H9 (cell line): Measurements from ENCODE around the gene E2F1. TPM values are rescaled to one million over a fixed set of nuclear protein-coding genes. Genes with fewer than 3 reads are reported as not detected.

Experiments
- DNase-seq: peaks from one replicate; pipeline ENCODE4 v3.0.0-alpha.2; 2017
- H2AFZ ChIP-seq: one replicate; pipeline ENCODE4 v1.6.1; 2013; ENCODE audit warnings: mild to moderate bottlenecking, low read length, control low read depth, moderate library complexity
- H2AK5ac ChIP-seq: 2 replicates; pipeline ENCODE4 v1.6.1; 2013; ENCODE audit warnings: low read length, control low read depth, mixed read lengths; ENCODE audit not compliant: insufficient read length
- H2BK120ac ChIP-seq: one replicate; pipeline ENCODE4 v1.6.1; 2013; ENCODE audit warnings: low read depth, mild to moderate bottlenecking, low read length, control low read depth, inconsistent platforms; ENCODE audit not compliant: poor library complexity, severe bottlenecking
- H2BK12ac ChIP-seq: 2 replicates; pipeline ENCODE4 v1.6.1; 2013; ENCODE audit warnings: low read length, control low read depth, mixed read lengths, low read depth; ENCODE audit not compliant: insufficient read length
- H2BK15ac ChIP-seq: 2 replicates; pipeline ENCODE4 v1.6.1; 2013; ENCODE audit warnings: low read depth, low read length, control low read depth
- H2BK20ac ChIP-seq: one replicate; pipeline ENCODE4 v1.6.1; 2013; ENCODE audit warnings: low read depth, mild to moderate bottlenecking, low read length, control low read depth, inconsistent platforms; ENCODE audit not compliant: poor library complexity, severe bottlenecking
- H2BK5ac ChIP-seq: 2 replicates; pipeline ENCODE4 v1.6.1; 2013; ENCODE audit warnings: low read length, control low read depth, mixed read lengths; ENCODE audit not compliant: insufficient read length
- H3K14ac ChIP-seq: 2 replicates; pipeline ENCODE4 v1.6.1; 2013; ENCODE audit warnings: low read length, control low read depth; ENCODE audit not compliant: insufficient read depth
- H3K18ac ChIP-seq: 2 replicates; pipeline ENCODE4 v1.6.1; 2013; ENCODE audit warnings: low read depth, mild to moderate bottlenecking, mixed read lengths, low read length, control low read depth; ENCODE audit not compliant: insufficient read length
- H3K23ac ChIP-seq: 2 replicates; pipeline ENCODE4 v1.6.1; 2013; ENCODE audit warnings: low read length, control low read depth, mixed read lengths, low read depth; ENCODE audit not compliant: insufficient read length
- H3K23me2 ChIP-seq: 2 replicates; pipeline ENCODE4 v1.6.1; 2013; ENCODE audit warnings: low read depth, mild to moderate bottlenecking, mixed read lengths, low read length, control low read depth; ENCODE audit not compliant: insufficient read length, poor library complexity, severe bottlenecking
- H3K27ac ChIP-seq: 2 replicates; pipeline ENCODE4 v1.5.1; 2013; ENCODE audit warnings: low read length, control low read depth, mixed read lengths, low read depth; ENCODE audit not compliant: insufficient read length
- H3K27me3 ChIP-seq: 2 replicates; pipeline ENCODE4 v1.6.1; 2013; ENCODE audit warnings: low read length, control low read depth, inconsistent platforms; ENCODE audit not compliant: insufficient read depth
- H3K4ac ChIP-seq: 2 replicates; pipeline ENCODE4 v1.6.1; 2013; ENCODE audit warnings: low read depth, mild to moderate bottlenecking, control low read depth, inconsistent platforms, low read length, moderate library complexity
- H3K4me1 ChIP-seq: 2 replicates; pipeline ENCODE4 v1.6.1; 2013; ENCODE audit warnings: low read length, control low read depth, inconsistent platforms; ENCODE audit not compliant: insufficient read depth
- H3K4me2 ChIP-seq: 2 replicates; pipeline ENCODE4 v1.6.1; 2013; ENCODE audit warnings: low read length, control low read depth, mixed read lengths; ENCODE audit not compliant: insufficient read length, insufficient read depth
- H3K56ac ChIP-seq: 2 replicates; pipeline ENCODE4 v1.6.1; 2013; ENCODE audit warnings: low read depth, mild to moderate bottlenecking, mixed read lengths, low read length, control low read depth; ENCODE audit not compliant: insufficient read length
- H3K79me1 ChIP-seq: 2 replicates; pipeline ENCODE4 v1.6.1; 2013; ENCODE audit warnings: low read depth, mild to moderate bottlenecking, moderate library complexity, low read length, control low read depth, inconsistent platforms; ENCODE audit not compliant: insufficient read depth, poor library complexity, severe bottlenecking
- H3K79me2 ChIP-seq: 2 replicates; pipeline ENCODE4 v1.6.1; 2013; ENCODE audit warnings: low read length, control low read depth, inconsistent platforms; ENCODE audit not compliant: insufficient read depth
- H3K9ac ChIP-seq: 2 replicates; pipeline ENCODE4 v1.6.1; 2013; ENCODE audit warnings: low read length, control low read depth, mixed read lengths; ENCODE audit not compliant: insufficient read length; ENCODE audit errors: extremely low read depth
- H3K9me3 ChIP-seq: one replicate; pipeline ENCODE4 v1.6.1; 2013; ENCODE audit warnings: low read depth, low read length, inconsistent platforms; ENCODE audit not compliant: control insufficient read depth
- H3T11ph ChIP-seq: one replicate; pipeline ENCODE4 v1.6.1; 2013; ENCODE audit warnings: mild to moderate bottlenecking, low read length, control low read depth, inconsistent platforms
- H4K20me1 ChIP-seq: one replicate; pipeline ENCODE4 v1.6.1; 2013; ENCODE audit not compliant: control insufficient read depth, insufficient read length, insufficient read depth
- H4K5ac ChIP-seq: 2 replicates; pipeline ENCODE4 v1.6.1; 2013; ENCODE audit warnings: low read depth, mild to moderate bottlenecking, mixed read lengths, low read length, control low read depth; ENCODE audit not compliant: insufficient read length
- H4K8ac ChIP-seq: replicated peaks from 2 replicates; pipeline ENCODE4 v1.6.1; 2013; ENCODE audit warnings: low read length, control low read depth, mixed read lengths, low read depth; ENCODE audit not compliant: insufficient read length
- H4K91ac ChIP-seq: 2 replicates; pipeline ENCODE4 v1.6.1; 2013; ENCODE audit warnings: low read depth, mild to moderate bottlenecking, moderate library complexity, mixed read lengths, low read length, control low read depth; ENCODE audit not compliant: insufficient read length
- H3K27ac Mint-ChIP-seq, 3 experiments: 2 replicates in 2 of 3; 3 replicates in 1 of 3; pipeline ENCODE4 v1.8.0; 2020 to 2021; ENCODE audit warnings: mixed read lengths in 3 of 3, mild to moderate bottlenecking in 1 of 3, moderate library complexity in 1 of 3
- H3K27me3 Mint-ChIP-seq: 2 replicates; pipeline ENCODE4 v1.8.0; 2021; ENCODE audit warnings: low read depth, mild to moderate bottlenecking, moderate library complexity, mixed read lengths
- H3K36me3 Mint-ChIP-seq, 3 experiments: 2 replicates in 2 of 3; 3 replicates in 1 of 3; pipeline ENCODE4 v1.8.0; 2020 to 2021; ENCODE audit warnings: low read depth in 3 of 3, mixed read lengths in 3 of 3; ENCODE audit not compliant: insufficient read depth in 1 of 3
- H3K4me1 Mint-ChIP-seq, 2 experiments: 2 replicates each; pipeline ENCODE4 v1.8.0; 2020; ENCODE audit warnings: mixed read lengths in 2 of 2
- H3K4me3 Mint-ChIP-seq, 2 experiments: 2 replicates in 1 of 2; 3 replicates in 1 of 2; pipeline ENCODE4 v1.8.0; 2020 to 2021; ENCODE audit warnings: mild to moderate bottlenecking in 2 of 2, mixed read lengths in 2 of 2, moderate library complexity in 1 of 2
- H3K9me3 Mint-ChIP-seq, 2 experiments: 2 replicates in 1 of 2; 3 replicates in 1 of 2; pipeline ENCODE4 v1.8.0; 2020; ENCODE audit warnings: mild to moderate bottlenecking in 2 of 2, mixed read lengths in 2 of 2, moderate library complexity in 1 of 2
- CTCF ChIP-seq: fragments of 200-600 bp; sonication (generic); conservative IDR thresholded peaks from 3 replicates; pipeline ENCODE4 v1.8.0; 2021; ENCODE audit warnings: antibody characterized with exemption, mild to moderate bottlenecking
- WGBS: extraction: QIAGEN DNeasy Blood & Tissue Kit; methylation state at CpG from one replicate; pipeline ENCODE4 v1.1.7; 2013; ENCODE audit warnings: missing lambda C conversion rate, low lambda C conversion rate, mixed read lengths; ENCODE audit not compliant: insufficient read length; ENCODE audit errors: extremely low coverage; 5-methylcytosine and 5-hydroxymethylcytosine counted together
- total RNA-seq: library from RNA; stranded (reverse); gene quantifications from 2 replicates; pipeline ENCODE4 v1.2.1, GENCODE V29; 2021

The E2F1 gene
- total RNA-seq, 1 experiment from 2014 or later, result 58.7 TPM

DNA sequence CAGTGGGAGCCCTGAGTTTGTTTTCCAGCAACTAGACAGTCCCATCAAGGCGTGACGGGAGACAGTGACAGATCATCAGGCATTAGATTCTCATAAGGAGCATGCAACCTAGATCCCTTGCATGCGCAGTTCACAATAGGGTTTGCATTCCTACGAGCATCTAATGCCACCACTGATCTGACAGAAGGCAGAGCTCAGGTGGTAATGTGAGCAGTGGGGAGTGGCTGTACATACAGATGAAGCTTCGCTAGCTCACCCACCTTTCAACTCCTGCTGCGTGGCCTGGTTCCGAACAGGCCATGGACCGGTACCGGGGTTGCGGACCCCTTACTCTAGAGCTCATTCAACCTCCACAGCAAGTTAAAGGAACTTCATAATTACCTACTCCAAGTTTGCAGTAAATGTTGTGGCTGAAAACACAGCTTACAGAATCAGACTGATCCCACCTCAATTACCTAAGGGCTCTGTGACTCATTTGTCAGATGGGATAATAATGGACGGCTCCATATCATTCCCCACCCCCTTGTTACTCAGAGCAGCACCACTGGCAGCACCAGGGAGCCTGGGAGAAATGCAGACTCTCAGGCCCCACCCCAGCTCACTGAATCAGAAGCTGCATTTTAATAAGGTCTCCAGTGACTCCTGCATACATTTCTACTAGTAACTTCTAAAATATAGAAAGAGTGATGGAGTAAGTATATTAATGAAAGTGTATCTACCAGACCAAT, 18.2 kb upstream of the E2F1 start:
- no peak for DNase-seq
- H4K91ac ChIP-seq, result no peak overlapping the region
- H3K18ac ChIP-seq, result no peak overlapping the region
- H3T11ph ChIP-seq, result no peak overlapping the region
- no peak overlapping the region for H2BK5ac ChIP-seq
- no peak overlapping the region for H2AK5ac ChIP-seq
- no peaks in the 10 kb centered on the region for H3K23me2 ChIP-seq
- Mint-ChIP-seq H3K4me3 (no peak overlapping the region), H3K36me3 (peaks cover 8 to 18% (median 8%) of the 10 kb centered on the region in 3 experiments; a peak in 6 of 7 replicates), H3K9me3 (peaks cover 17 to 23% of the 10 kb centered on the region in 2 experiments), H3K27me3 (peaks cover 7% of the 10 kb centered on the region; the same call in 1 of the 2 replicates), H3K27ac (no peak overlapping the region), H3K4me1 (peaks cover 3 to 5% of the 10 kb centered on the region in 2 experiments)
- no CpG with 5 or more reads among the region's 11 CpGs for WGBS
- H3K4me1 ChIP-seq, result no peaks in the 10 kb centered on the region
- H3K56ac ChIP-seq, result no peak overlapping the region
- no peak overlapping the region for H3K4me2 ChIP-seq
- H3K23ac ChIP-seq, result no peak overlapping the region
- H2BK15ac ChIP-seq, result no peak overlapping the region
- no peak overlapping the region for H4K5ac ChIP-seq
- TF ChIP-seq CTCF, result no peak
- no peak overlapping the region for H4K8ac ChIP-seq
- no peak overlapping the region for H2BK120ac ChIP-seq
- no peaks in the 10 kb centered on the region for H3K9me3 ChIP-seq
- no peaks in the 10 kb centered on the region for H4K20me1 ChIP-seq
- no peak overlapping the region for H2BK20ac ChIP-seq
- H3K4ac ChIP-seq, result no peak overlapping the region
- H3K79me1 ChIP-seq, result no peaks in the 10 kb centered on the region
- no peak overlapping the region for H3K9ac ChIP-seq
- no peaks in the 10 kb centered on the region for H3K27me3 ChIP-seq
- H3K79me2 ChIP-seq, result no peaks in the 10 kb centered on the region
- no peak overlapping the region for H2AFZ ChIP-seq
- H2BK12ac ChIP-seq, result no peak overlapping the region
- H3K14ac ChIP-seq, result no peak overlapping the region
- H3K27ac ChIP-seq, result no peak overlapping the region
